GM12874 (cell line): ENCODE data around the gene ASB2.

Experiments
- CTCF ChIP-seq: IDR thresholded peaks from 2 replicates; pipeline ENCODE4 v1.5.1; 2011; ENCODE audit warnings: low read depth, mild to moderate bottlenecking, control low read depth, low read length, moderate library complexity; ENCODE audit not compliant: insufficient read depth

Gene ASB2

GRCh38 chr14:93943930-93944329 lies 32.4 kb downstream of the ASB2 start:
- TF ChIP-seq CTCF, result no peak

- TF ChIP-seq CTCF, result no peak
Observed at GRCh38 chr14:93943052-93943451, 33.3 kb downstream of the ASB2 start.

- TF ChIP-seq CTCF, result no peak
Observed at GRCh38 chr14:93941293-93941910, 35.0 kb downstream of the ASB2 start.

GRCh38 chr14:93940437-93940836 lies 35.9 kb downstream of the ASB2 start:
- TF ChIP-seq CTCF, result no peak

GRCh38 chr14:93939304-93940229 lies 36.8 kb downstream of the ASB2 start:
- TF ChIP-seq CTCF, result peak; percentile 90

- TF ChIP-seq CTCF, result no peak
Observed at GRCh38 chr14:93938751-93939303, 37.5 kb downstream of the ASB2 start.

GRCh38 chr14:93937519-93937918 lies 38.9 kb downstream of the ASB2 start:
- no peak for TF ChIP-seq CTCF
